SK-N-MC (cell line): Measurements from ENCODE around the gene ANAPC13.

Source experiments
- EZH2 ChIP-seq: fragments of 200-600 bp; sonication (generic); IDR thresholded peaks from one replicate; pipeline ENCODE4 v1.6.1; 2017; ENCODE audit warnings: antibody characterized with exemption
- POLR2AphosphoS5 ChIP-seq: IDR thresholded peaks from 2 replicates; pipeline ENCODE4 v1.6.1; 2012; ENCODE audit warnings: mild to moderate bottlenecking, low read depth, low read length, borderline replicate concordance

GRCh38 chr3:134504132-134504531 is 18.3 kb upstream of the ANAPC13 start:
- TF ChIP-seq EZH2 (no peak), POLR2AphosphoS5 (no peak)
